Brain microvascular endothelial cell (primary cell): ENCODE measurements around the gene GLT1D1.
"Not testable (repeated sequence)": the region's sequence is repeated elsewhere in the genome, so short reads cannot be mapped to it uniquely, and the experiment has no call there.

ENCODE experiments used
- DNase-seq: peaks from one replicate; pipeline ENCODE4 v3.0.0-alpha.2; 2020
- H3K27ac ChIP-seq: fragments of 250-450 bp; sonication (Bioruptor Pico); 2 replicates; pipeline ENCODE4 v1.5.1; 2020; ENCODE audit warnings: mild to moderate bottlenecking, moderate library complexity
- H3K27me3 ChIP-seq: fragments of 250-450 bp; sonication (Bioruptor Pico); replicated peaks from 2 replicates; pipeline ENCODE4 v1.5.1; 2020; ENCODE audit warnings: mild to moderate bottlenecking
- H3K36me3 ChIP-seq: fragments of 250-450 bp; sonication (Bioruptor Pico); replicated peaks from 2 replicates; pipeline ENCODE4 v1.5.1; 2020; ENCODE audit warnings: mild to moderate bottlenecking
- H3K4me3 ChIP-seq: 2 replicates; pipeline ENCODE4 v1.5.1; 2011; ENCODE audit warnings: low read depth, mild to moderate bottlenecking, control low read depth, low read length, moderate library complexity
- in situ Hi-C: cut with HindIII; loops from 2 replicates; pipeline ENCODE4 v1.10.0; 2017; ENCODE audit warnings: low sequenced_read_pairs, low pct_ligation_motif_present
- TF ChIP-seq, protein P1 (sequence below): IDR thresholded peaks from 2 replicates; pipeline ENCODE4 v1.5.1; 2011; ENCODE audit warnings: low read depth, mild to moderate bottlenecking, moderate library complexity, low read length, control low read depth, inconsistent platforms; ENCODE audit errors: missing control alignments

The GLT1D1 gene

DNA sequence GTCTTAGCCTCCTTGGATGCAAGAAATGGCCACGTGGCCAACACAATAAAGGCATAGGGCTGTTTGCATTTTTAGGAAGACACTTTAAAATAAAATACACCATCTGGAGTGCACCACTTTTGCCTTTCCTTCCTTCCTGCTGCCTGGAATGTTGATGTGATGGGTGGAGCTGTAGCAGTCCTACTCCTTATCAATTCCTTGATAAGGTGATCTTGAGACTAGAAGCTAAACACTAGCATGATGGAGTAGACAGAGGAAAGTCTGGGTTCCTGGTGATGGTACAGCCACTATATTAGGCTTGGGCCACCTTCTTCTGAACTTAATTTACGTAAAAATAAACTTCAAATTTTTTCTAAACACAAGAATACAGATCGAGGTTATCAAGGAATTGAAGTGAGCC lies 2.9 kb upstream of the GLT1D1 start:
- no peak for DNase-seq
- no peak overlapping the region for H3K4me3 ChIP-seq
- no peaks in the 10 kb centered on the region for H3K36me3 ChIP-seq
- no peak overlapping the region for H3K27ac ChIP-seq
- H3K27me3 ChIP-seq = peaks cover 16% of the 10 kb centered on the region
- in situ Hi-C loops = no loop called here
- TF ChIP-seq, protein P1, sequence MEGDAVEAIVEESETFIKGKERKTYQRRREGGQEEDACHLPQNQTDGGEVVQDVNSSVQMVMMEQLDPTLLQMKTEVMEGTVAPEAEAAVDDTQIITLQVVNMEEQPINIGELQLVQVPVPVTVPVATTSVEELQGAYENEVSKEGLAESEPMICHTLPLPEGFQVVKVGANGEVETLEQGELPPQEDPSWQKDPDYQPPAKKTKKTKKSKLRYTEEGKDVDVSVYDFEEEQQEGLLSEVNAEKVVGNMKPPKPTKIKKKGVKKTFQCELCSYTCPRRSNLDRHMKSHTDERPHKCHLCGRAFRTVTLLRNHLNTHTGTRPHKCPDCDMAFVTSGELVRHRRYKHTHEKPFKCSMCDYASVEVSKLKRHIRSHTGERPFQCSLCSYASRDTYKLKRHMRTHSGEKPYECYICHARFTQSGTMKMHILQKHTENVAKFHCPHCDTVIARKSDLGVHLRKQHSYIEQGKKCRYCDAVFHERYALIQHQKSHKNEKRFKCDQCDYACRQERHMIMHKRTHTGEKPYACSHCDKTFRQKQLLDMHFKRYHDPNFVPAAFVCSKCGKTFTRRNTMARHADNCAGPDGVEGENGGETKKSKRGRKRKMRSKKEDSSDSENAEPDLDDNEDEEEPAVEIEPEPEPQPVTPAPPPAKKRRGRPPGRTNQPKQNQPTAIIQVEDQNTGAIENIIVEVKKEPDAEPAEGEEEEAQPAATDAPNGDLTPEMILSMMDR = no peak

DNA sequence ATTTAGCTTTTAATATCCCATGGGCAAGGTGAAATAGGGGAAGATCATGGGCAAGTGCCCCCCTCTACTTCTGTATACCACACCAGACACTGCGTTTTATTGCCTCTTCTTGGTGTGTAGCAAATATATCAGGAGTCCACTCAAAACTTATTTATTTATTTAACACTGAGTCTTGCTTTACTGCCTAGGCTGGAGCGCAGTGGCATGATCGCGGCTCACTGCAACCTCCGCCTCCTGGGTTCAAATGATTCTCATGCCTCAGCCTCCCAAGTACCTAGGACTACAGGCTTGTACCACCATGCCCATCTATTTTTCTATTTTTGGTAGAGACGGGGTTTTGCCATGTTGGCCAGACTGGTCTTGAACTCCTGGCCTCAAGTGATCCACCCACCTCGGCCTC lies 1.8 kb upstream of the GLT1D1 start:
- H3K27ac ChIP-seq, in situ Hi-C loops, DNase-seq: not testable (repeated sequence)

DNA sequence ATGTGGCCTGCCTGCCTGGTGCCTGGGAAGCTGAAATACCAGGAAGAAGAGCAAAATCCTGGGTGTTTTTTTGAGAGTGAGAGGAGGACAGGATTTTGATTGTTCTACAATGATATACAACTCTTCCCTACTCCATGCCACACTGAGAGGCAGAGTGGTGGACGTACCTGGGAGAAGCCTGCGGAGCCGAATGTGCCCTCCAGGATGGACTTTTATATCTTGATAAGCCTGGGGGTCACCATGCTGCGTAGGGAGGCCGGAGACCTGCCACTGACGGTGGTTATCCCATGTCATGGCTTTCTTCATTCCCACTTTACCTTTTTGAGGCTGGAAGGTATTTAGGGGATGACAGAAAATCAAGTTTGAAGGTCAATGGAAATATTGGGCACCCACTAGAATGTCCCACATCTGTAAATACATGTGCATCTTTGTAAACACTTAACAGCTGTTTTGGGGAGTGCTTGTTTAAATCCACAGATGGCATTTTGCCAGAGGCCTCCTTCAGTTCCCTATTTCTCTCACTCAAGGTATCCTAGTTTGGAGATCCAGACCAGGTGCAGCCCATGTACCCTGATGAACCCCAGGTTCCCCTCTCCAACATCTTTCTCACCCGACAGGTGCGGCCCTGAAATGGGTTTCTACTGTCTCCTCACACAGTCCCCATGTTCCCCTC lies 1.1 kb upstream of the GLT1D1 start:
- Histone ChIP-seq H3K4me3 (no peak overlapping the region), H3K27ac (no peak overlapping the region), H3K27me3 (peaks cover 16% of the 10 kb centered on the region), H3K36me3 (no peaks in the 10 kb centered on the region)
- TF ChIP-seq, protein P1 = no peak
- no peak for DNase-seq
- in situ Hi-C loops = no loop called here

More for the DNA sequence above, 1.8 kb upstream of the GLT1D1 start:
- peaks cover 16% of the 10 kb centered on the region for H3K27me3 ChIP-seq
- H3K4me3 ChIP-seq, H3K36me3 ChIP-seq: not testable (repeated sequence)

DNA sequence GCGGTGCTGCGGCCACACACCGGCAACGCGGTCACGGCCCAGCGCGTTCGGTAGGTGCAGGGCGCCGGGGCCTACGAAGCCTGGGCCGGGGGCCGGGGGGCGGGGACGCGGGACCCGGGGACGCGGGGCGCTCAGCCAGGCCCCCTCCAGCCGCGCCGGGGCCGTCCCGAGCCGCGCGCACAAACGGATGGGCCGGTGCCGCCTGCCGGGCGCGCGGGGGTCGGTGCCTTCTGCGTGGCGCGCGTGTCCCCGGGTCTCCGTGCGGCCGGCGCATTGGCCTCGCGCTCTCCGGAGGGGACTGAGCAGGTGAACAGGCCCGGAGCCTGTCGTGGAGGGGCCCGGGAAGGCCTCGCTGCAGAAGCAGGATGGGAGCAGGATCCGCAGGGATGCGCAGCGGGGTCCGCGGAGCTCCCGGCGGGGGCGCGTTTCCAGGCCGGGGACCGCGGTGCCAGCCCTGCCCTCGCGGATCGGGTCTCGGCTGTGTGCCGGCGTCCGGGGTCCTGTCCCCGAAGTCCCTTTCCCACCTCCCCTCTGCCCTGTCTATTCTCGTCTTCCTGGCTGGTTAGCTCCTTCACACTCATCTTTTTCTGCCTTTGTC lies 421 bp downstream of the GLT1D1 start:
- H3K36me3 ChIP-seq = no peaks in the 10 kb centered on the region
- peaks cover 16% of the 10 kb centered on the region for H3K27me3 ChIP-seq
- no peak for DNase-seq
- H3K4me3 ChIP-seq = no peak overlapping the region
- in situ Hi-C loops = no loop called here
- no peak overlapping the region for H3K27ac ChIP-seq
- TF ChIP-seq, protein P1 = no peak

DNA sequence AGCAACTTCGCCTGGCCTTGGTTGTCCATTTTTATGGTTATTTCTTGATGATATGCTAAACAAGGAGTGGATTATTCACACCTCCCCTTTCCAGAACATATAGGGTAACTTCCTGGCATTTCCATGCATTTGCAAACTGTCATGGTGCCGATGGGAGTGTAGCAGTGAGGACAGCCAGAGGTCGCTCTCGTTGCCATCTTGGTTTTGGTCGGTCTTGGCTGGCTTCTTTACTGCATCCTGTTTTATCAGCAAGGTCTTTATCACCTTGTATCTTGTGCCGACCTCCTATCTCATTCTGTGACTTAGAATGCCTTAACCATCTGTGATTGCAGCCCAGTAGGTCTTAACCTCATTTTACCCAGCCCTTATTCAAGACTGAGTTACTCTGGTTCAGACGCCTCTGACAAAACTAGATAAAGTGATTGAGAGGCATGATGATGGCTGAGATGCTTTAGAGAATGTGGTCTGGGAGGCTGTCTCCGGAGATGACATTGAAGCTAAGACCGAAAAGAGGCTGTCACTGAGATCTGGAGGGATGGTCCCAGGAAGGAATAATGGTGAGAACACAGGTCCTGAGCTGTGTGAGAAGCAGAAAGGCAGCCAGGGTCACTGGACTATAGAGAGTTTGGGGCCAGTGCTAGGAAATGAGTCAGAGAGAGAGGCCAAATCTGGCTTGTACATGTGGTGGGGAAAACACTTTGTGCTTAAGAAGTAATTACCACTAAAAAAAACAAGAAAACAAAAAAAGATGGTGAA lies 2.9 kb downstream of the GLT1D1 start:
- H3K27me3 ChIP-seq = peaks cover 16% of the 10 kb centered on the region
- DNase-seq = no peak
- H3K36me3 ChIP-seq = no peaks in the 10 kb centered on the region
- no peak overlapping the region for H3K4me3 ChIP-seq
- in situ Hi-C loops = no loop called here
- H3K27ac ChIP-seq = no peak overlapping the region
- TF ChIP-seq, protein P1 = no peak

DNA sequence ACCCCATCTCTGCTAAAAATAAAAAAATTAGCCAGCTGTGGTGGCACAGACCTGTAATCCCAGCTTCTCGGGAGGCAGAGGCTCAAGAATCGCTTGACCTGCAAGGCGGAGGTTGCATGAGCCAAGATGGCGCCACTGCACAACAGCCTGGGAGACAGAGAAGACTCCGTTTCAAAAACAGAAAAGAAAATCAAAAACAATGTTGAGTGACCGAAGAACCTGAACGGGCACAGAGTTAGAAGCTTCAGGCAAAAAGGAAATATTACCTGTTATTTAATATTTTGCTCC lies 3.5 kb downstream of the GLT1D1 start:
- no peak overlapping the region for H3K27ac ChIP-seq
- H3K36me3 ChIP-seq = no peaks in the 10 kb centered on the region
- H3K27me3 ChIP-seq = peaks cover 16% of the 10 kb centered on the region
- in situ Hi-C loops = no loop called here
- DNase-seq = no peak
- TF ChIP-seq, protein P1 = no peak
- no peak overlapping the region for H3K4me3 ChIP-seq
